Activated CD4-positive, CD25-positive, alpha-beta regulatory T cell treated with anti-CD3 and anti-CD28 coated beads, Interleukin-2, amount 50 U/mL, for 72 hours (primary cell): ENCODE data around the gene ACE2.
"Not testable (repeated sequence)": the region's sequence is repeated elsewhere in the genome, so short reads cannot be mapped to it uniquely, and the experiment has no call there.

Experiments used
- DNase-seq: peaks from one replicate; pipeline ENCODE4 v3.0.0; 2021

The ACE2 gene

DNA sequence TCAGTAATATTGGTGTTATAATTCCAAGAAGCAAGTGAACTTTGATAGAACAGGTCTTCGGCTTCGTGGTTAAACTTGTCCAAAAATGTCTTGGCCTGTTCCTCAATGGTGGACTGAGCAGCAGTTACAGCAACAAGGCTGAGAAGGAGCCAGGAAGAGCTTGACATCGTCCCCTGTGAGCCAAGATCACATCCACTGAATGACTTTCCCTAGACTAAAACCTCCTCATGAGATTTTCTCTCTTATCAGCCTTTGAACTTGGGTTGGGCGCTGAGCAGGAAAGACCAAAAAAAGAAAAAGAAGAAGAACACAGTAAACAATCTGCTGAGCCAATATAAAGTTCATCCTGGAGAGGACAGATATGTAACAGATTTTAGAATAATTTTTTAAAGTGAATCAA, at the start of gene ACE2:
Gene ACE2, minus strand, starts transcription at position 216 of the 400 bp plus-strand sequence. Its CDS starts 49 bp downstream, at position 167.
- DNase-seq: no peak

DNA sequence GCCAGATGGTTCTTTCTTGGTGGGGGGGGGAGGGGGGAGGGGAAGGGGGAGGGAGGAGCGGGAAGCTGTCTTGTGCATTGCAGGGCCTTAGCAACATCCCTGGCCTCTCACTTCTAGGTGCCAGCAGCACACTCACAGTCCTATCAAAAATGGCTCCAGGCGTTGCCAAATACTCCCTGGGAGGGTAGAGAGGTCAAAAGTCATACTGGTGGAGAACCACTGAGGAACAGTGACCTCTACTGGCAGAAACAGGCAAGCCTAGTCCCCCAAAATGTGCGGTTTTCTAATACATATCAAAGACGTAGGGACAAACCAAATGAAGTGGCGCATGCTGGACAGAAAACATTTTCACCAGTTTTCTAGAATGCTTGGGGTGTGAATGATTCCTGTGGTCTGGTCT, 46.8 kb upstream of the ACE2 start:
- not testable (repeated sequence) for DNase-seq

DNA sequence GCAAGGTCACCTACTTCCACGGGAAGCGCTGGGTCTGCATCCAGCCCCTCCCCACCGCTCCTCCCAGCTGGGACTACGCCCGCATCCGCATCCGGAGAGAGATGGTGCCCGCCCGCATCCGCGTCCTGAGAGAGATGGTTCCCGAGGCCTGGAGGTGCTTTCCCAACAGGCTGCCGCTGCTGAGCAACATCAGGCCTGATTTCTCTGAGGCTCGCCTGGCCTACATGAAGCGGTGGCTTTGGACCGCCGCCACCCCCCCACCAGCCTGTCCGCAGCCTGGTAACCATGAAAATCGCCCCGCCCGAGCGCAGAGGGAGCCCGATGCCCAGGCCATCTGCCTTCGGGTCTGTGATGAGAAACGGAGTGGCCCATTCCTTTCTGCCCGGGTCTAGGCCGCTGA, 45.8 kb upstream of the ACE2 start:
- DNase-seq: no peak

DNA sequence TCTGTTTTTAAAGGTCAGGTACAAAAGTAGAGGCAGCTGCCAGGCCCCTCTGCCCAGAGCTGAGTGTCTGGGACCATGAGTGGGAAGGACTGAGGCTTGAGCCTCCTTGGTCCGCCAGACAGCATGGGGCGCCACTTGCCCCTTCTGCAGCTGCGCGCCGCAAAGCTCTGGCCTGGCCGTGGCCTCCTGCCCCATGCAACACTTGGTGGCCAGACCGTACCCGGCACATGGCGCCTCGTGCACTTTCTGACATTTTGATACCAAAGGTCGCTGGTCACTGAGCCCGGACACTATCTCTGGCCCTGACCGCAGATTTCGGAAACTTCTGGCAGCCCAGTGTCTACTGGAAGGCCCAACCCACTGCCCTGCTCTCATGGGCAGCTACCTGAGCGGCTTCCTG, 45.3 kb upstream of the ACE2 start:
- no peak for DNase-seq

DNA sequence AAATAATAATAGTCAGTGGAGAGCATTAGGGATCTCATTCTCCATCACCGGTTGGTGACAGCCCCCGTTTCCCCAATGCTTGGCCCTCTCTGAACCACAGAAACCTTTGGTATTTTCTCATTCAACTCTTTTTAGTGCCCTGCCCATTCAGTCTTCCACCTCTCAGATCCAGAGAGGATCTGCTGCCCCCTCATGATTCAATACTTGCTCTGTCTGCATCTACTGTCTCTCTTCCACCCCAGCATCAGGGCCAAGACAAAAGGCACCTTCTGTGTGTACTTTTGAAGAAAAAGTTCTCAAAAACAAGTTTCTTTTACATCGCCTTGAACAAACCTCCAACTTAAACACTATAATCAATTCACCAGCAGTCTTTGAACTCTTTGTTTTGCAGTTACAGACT, 44.5 kb upstream of the ACE2 start:
- DNase-seq: no peak

DNA sequence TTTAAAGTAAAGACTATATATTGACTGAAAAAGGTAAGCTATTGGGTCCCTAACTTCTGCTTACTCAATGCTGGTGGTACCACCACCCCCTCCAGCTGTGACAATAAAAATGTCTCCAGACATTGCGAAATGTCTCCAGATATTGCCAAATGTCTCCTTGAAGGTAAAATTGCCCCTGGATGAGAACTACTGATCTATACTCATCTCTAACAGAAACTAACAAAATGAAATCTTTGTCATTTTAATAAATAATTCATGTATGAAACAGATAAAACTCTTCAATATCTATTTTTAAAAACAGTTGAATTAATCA, 43.8 kb upstream of the ACE2 start:
- no peak for DNase-seq

DNA sequence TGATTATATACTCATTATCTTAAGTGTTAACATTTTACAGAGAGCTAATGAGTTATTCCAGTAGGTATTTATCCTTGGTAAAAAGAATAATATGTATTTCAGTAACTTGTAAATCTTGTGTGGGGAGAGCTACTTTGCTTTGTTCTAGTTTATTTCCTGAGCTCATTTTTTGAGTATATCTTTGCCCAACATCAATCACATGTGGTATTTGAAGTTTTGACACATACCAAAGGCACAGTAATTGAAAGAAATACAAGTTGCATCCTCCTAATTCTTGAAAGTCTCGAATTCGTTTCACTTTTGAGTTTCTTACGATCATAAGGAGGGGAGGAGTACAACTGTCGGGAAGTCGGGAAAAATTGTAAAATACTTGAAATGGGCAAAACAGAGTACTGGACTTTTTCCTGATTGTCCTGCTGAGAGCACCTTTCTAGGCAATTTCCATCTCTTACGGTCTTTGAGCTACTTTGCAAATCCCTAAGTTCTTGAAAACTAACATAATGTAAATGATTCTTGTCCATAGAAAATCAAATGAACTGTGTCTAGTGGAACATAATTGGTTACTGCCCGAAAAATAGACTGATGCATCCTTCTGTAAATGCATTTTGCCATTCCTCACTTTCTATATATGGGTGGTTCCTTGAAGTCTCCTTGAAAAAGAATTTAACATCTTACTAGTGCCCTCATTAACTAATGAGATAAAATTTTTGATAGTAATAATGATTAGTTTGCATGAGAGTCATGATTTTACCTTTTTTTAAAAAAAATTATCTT, 43.2 kb upstream of the ACE2 start:
- no peak for DNase-seq

DNA sequence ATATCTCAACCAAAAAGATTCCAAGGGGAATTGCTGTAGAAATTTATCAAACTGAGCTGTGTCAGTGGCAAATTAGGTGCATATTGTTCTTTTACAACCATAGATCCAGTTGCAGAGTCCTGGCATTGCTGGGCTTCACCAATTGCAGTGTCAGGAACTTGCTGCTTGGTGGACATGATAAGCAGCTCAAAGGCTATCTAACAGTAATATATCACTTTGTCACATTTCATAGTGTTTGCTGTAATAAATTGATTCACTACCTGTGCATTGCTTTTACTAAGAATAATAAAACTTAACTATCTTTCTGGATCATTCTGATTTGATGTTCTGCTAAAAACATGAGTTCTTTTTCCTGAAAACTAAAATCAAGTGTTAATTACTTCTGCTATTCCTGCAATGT, 30.9 kb upstream of the ACE2 start:
- DNase-seq: no peak

DNA sequence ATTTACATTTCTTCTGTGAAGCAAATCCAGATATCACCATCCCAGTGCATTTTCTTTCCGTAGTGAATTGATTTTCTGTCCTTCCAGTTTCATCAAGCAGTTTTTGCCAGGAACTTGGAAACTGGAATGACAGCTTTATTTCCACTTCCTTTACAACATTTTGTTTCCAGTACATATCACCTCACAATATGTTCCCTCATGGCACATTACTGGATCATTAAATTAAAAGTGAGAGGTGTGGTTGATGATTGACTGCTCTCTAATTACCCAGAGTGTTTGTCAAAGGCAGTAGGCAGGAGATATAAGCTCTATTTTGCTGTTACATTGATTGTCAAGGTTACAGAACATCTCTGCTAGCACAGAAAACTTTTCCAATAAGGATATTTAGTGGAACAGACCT, 22.3 kb upstream of the ACE2 start:
- no peak for DNase-seq

DNA sequence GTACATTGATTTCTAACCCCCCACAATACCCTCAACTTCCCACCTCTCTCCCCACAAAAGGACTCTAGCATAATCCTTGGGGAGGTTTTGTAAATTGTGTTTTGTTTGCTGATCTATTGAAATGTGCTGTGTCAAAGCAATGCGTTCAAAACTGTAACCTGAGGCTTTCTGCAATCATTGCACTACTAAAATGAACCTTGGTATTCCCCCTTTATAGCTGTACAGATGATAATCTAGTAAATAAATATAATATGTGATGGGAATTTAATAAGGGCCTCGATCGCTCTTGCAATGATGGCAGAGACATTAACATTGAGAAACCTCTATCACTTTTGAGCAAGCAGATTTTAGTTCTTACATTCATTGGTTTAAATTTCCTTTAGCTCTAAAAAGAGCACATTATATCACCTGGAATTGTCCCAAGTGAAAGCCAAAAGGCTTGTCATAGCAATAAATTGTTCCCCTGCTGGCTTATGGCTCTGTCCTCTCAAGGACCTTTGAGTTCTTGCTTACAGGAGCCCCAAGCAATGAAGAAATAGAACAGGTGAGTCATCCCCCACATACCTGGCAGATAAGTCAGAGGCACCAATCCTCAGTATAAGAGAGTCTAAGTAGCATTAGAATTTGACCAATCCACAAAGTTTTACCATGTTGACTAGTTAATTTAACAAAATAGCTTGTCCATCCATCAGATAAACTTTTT, 18.4 kb upstream of the ACE2 start:
- no peak for DNase-seq

DNA sequence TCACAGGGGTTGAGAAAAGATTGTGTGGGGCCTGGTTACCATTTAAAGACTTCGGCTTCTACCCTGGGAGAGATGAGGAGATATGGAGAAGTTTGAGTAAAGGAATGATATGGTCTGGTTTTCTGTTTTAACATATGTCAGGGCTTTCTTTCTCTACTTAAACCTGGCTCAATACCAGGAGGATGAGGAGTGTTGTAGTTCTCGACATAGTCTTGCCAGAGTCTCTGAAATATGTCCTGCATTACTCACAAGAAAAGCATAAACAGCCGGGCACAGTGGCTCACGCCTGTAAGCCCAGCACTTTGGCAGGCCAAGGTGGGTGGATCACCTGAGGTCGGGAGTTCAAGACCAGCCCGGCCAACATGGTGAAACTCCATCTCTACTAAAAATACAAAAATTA, 16.4 kb upstream of the ACE2 start:
- DNase-seq: no peak

DNA sequence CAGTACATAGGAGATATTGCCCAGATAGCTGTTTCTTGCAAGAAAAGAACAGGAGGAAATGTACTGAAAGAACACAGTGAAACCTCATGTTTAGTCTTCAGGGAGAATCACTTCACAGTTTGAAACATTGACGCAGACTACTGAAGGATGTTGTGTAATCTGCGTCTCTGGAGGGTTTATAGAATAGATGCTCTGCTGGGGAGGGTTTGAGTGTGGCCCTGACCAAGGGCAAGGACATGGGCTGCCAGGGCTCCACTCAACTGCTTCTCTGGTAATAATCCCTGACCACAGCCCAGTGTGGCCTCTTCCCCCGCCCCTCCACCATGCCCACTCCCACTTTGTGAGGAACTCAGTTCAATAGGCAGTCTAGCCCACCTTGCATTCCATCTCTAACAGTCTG, 15.8 kb upstream of the ACE2 start:
- no peak for DNase-seq

DNA sequence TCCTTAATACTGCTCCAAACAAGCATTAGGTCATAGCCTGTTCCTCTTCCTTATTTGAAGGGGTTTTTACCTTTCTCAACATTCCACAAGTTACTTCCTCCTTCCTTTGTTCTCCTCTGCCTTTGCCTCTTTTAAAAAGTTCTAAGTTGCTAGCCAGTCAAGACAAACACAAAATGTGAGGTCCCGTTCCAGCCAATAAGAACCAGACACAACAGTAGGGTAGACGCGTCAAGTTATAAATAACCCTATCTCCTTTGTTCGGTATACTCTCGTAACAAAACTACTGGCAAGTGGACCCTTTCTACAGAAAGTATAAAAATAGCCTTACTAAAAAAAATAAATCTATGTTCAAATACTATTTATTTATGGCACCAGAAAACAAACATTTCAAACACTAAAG, 6.3 kb upstream of the ACE2 start:
- no peak for DNase-seq

DNA sequence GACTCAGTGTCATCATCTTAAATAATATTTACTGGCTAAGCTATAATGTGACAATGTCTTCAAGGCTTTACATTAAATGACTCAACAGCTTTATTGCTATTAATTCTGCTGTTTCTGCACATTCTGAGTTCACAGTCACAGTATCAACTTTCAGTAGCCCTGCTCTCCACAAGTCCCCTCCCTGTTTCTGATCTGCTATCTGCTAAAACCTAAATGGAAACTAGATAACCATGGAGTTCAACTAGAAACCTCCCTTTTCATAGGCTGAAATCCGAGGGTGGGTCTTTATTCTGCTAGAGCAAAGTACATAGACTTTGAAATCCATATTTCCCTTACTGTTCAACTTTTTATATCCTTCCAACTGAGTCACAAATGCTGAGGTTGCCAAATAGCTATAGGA, 5.4 kb upstream of the ACE2 start:
- DNase-seq: no peak

DNA sequence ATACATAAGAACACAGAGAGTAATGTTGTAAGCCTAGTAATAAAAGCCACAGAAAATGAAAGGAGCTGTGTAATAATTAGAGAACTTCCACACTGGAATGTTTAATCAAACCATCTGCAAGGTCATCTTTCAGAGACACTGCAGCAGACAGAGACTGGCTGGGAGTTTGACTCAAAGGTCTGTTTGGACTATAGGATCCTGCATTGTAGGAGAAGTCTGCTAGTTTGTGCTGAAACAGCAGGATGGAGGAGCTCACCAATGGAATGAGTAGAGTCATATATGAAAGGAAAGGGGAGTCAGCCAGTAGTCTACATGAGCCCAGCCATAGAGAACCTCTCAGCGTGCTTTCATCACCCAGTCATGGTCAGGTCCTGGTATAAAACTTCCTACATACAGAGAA, 4.5 kb upstream of the ACE2 start:
- DNase-seq: no peak

DNA sequence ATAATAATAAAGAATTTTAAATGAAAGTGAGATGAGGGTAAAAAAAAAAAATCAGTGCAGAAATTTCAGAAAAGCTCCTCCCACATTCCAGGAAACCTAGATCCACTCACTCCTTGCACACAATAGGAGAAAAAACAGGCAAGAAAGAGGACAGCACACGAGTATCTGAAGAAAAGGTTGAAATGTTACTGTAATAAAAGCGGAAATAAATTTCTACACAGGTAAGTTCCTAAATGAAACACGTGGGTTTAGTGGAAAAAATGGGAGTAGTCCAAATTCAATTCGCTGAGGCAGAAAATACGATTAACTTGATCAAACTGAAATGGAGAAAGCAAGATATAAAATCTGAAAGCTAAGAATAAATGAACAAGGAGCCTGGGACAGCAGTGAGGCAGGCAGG, 2.0 kb upstream of the ACE2 start:
- no peak for DNase-seq

DNA sequence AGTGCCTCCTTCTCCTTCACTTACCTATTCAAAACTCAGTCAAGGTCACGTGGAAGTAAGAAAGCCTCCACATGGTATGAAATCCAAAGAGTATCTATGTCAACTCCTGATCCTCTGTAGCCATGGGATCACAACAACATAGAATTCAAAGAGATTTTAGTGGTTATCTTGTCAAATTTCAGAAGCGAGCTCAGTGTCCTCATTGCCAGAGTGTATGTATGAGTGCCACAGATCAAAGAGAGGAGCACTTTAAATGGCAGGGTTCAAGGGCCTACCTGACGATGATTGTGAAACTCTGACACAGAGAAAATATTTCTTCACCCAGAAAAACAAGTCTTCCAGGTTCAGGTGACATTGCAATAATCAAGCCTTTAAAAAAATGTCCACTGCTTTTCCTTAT, 1.2 kb upstream of the ACE2 start:
- no peak for DNase-seq

DNA sequence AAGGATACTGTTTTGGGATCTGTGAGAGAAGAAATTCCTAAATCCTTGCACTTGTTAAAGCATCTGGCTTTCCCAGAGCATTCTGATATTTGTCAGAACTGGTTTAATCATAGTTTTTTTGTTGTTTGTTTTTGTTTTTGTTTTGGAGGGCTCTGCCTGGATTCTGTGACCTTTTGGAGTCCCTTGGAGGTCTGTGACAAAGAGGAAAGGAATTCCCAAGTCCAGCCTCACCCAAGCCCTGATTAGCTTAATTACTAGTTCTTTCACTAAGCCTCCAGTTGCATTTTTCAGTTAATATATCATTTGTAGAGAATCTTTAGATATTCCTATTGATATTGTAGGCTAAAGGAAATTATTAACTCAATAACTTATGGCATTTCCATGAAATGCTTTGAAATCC, 711 bp downstream of the ACE2 start:
- no peak for DNase-seq

DNA sequence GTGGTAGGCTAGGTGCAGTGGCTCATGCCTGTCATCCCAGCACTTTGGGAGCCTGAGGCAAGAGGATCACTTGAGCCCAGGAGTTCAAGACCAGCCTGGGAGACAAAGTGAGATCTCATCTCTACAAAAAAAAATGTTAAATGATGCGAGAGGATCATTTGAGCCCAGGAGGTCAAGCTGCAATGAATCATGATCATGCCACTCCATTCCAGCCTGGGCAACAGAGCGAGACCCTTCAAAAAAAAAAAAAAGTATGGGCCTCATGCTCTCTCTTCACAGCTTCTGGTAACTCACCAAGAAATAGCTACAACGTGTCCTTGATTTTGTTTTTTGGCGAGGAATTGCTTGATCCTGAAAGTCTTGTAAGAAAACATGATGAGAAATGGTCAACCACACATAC, 1.3 kb downstream of the ACE2 start:
- no peak for DNase-seq

DNA sequence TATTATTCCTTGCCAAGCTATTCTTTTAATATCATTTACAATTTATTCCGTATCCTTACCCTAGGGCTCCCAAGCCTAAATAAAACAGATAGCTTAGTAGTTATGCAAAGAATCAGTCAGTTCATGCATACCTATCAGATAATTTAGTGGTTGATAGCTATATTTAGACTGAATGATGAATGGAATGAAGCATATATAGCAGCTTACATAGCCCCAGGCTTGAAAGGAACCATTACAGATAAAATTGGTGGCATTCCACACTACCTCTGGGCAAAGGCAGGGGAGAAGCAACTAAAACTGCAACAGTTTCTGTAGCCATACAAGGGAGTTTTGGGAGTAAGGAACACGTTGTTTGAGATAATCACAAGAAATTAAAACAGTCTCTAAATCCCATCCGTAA, 2.7 kb downstream of the ACE2 start:
- DNase-seq: no peak

DNA sequence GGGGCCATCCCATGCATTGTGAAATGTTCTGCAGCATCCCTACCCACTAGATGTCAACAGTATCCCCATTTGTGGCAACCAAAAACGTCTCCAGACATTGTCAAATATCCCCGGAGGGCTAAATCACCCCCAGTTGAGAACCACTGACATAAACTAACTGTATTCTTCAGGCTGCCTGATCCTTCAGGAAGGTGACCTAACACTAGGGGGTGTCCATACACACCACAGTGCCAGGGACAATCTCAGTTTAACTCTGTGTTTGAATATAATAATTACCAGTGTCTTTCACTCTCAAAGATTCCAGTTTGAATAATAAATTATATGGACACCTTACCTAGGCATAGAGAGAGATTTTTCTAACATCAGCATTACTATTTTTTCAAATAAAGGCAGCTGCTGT, 6.4 kb downstream of the ACE2 start:
- DNase-seq: no peak

DNA sequence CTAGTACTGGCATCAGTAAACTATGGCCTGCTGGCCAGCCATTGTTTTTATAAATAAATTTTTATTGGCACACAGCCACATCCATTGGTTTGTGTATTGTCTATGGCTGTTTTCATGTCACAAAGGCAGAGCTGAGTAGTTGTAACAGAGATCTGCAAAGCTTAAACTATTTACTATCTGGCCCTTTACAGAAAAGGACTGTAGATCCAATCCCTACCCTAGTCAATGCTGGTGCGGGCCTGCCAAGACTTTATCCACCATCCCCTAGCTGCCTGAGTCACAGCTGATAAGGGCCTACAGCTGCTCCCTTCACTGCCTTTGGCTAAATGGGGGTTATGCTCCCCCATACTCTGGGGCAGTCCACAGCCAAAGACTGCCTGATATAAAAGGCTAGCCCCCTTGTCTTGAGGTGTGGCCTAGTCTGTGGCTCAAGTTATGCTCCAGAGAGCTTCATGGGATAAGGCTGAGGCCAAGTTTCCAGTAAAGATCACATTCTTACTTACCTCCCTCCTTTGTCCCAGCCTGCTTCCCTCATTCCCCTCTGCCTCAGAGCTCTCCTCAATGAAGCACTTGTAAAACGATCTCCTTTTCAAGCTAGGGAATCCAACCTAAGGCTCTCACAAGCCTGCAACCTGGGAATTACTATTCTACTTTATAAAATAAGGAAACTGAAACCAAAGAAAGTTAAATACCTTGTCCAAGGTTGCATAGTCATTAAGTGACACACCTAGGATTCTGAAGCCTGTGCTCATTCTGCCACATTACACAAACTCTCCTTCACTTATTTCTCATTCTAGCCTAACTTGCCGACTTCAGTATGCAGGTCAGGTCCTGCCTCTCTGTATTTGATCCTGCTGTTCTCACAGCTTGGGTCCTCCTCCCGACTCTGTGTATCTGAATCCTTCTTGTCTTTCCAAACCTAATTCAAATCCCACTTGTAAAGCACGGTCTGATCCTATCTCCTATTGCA, 20.7 kb downstream of the ACE2 start:
- no peak for DNase-seq

DNA sequence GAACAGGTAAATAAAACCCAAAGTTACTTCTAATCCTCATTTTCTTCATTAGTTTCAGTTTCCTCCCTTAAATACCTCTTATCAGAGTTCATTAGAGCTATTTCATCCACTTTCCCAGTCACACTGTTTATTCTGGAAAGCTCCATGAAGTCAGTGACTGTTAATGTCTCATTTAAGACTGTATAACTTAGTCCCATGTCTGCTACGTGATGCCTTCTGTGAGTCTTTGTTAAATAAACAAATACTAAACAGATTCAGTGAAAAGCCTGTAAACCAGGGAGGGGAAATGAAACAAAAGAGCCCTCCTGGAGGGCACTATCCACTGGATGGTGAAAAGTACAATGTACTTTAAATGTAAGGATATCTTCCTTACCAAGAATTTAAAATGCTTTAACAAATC, 24.7 kb downstream of the ACE2 start:
- no peak for DNase-seq

DNA sequence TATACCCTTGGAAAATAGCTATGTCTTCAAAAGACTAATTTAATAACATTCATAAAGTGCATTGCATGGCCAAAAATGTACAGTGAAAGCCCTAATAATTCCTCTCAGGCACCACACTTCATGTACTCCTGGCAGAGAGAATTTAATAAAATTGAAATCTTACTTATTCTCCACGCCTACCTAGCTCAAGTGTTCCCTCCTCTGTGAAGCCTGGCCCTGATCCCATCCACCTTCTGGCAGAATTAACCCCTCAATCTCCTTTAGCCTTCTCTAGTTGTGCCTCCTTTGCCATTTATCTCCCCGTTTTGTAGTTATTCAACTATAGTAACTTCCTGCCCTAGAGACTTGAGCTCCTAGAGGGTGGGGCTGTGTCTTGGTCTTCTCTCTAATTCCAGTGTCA, 26.7 kb downstream of the ACE2 start:
- no peak for DNase-seq
